Measurements from ENCODE around the gene RIMS4.

- TF ChIP-seq CTCF (IDR thresholded peaks at IDR 0.05; ENCODE audit: low read depth, low read length, missing input control) (no peak), TAF1 (conservative IDR thresholded peaks at IDR 0.05) (no peak)
Observed at GRCh38 chr20:44839481-44839880, 29.1 kb upstream of the RIMS4 start.

Measured in liver (tissue), 3 donors.